OCI-LY7 (cell line): ENCODE data around the gene MYOF.
"Not testable (repeated sequence)": the region's sequence is repeated elsewhere in the genome, so short reads cannot be mapped to it uniquely, and the experiment has no call there.

Experiments used
- EZH2phosphoT487 ChIP-seq: fragments of 200-600 bp; sonication (generic); IDR thresholded peaks from 2 replicates; pipeline ENCODE4 v1.6.1; 2018; ENCODE audit warnings: low read depth, borderline replicate concordance, mild to moderate bottlenecking, mixed run types, antibody characterized with exemption, low read length, moderate library complexity, mixed read lengths
- TF ChIP-seq, protein P1 (sequence below): fragments of 200-600 bp; sonication (generic); conservative IDR thresholded peaks from 2 replicates; pipeline ENCODE4 v1.5.1; 2014; ENCODE audit warnings: mild to moderate bottlenecking, antibody characterized with exemption, low read length, moderate library complexity, mixed read lengths

DNA sequence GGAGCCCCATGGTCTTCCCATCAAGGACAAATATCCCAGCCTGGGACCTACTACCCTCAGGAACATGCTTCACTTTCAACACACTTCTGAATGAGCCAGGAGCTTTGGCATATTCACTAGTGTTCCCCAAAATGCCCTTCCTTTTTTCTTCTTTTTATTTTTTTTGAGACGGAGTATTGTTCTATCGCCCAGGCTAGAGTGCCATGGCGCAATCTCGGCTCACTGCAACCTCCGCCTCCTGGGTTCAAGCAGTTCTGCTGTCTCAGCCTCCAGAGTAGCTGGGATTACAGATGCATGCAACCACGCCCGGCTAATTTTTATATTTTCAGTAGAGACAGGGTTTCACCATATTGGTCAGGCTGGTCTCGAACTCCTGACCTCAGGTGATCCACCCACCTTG, 63.1 kb downstream of the MYOF start:
- TF ChIP-seq, protein P1, sequence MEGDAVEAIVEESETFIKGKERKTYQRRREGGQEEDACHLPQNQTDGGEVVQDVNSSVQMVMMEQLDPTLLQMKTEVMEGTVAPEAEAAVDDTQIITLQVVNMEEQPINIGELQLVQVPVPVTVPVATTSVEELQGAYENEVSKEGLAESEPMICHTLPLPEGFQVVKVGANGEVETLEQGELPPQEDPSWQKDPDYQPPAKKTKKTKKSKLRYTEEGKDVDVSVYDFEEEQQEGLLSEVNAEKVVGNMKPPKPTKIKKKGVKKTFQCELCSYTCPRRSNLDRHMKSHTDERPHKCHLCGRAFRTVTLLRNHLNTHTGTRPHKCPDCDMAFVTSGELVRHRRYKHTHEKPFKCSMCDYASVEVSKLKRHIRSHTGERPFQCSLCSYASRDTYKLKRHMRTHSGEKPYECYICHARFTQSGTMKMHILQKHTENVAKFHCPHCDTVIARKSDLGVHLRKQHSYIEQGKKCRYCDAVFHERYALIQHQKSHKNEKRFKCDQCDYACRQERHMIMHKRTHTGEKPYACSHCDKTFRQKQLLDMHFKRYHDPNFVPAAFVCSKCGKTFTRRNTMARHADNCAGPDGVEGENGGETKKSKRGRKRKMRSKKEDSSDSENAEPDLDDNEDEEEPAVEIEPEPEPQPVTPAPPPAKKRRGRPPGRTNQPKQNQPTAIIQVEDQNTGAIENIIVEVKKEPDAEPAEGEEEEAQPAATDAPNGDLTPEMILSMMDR = not testable (repeated sequence)
- not testable (repeated sequence) for TF ChIP-seq EZH2phosphoT487
